OCI-LY7 (cell line): ENCODE results near the gene FHOD3.

Experiments used
- EZH2phosphoT487 ChIP-seq: fragments of 200-600 bp; sonication (generic); IDR thresholded peaks from 2 replicates; pipeline ENCODE4 v1.6.1; 2018; ENCODE audit warnings: low read depth, borderline replicate concordance, mild to moderate bottlenecking, mixed run types, antibody characterized with exemption, low read length, moderate library complexity, mixed read lengths
- TF ChIP-seq, protein P1 (sequence below): fragments of 200-600 bp; sonication (generic); conservative IDR thresholded peaks from 2 replicates; pipeline ENCODE4 v1.5.1; 2014; ENCODE audit warnings: mild to moderate bottlenecking, antibody characterized with exemption, low read length, moderate library complexity, mixed read lengths

DNA sequence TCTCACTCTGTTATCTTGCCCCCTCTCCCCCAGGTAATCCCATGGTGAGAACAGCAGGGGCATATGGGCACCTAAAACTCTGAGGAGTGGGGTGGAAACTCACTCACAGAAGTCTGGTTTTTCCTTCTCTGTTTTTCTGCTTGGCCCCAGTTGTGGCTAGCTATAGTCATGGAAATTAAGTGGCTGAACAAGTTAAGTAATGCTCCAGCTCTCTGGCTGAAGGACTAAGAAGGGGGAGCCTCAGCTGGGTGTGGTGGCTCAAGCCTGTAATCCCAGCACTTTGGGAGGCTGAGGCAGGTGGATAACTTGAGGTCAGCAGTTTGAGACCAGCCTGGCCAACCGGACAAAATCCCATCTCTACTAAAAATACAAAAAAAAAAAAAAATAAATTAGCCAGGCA lies 270.3 kb downstream of the FHOD3 start:
- TF ChIP-seq, protein P1, sequence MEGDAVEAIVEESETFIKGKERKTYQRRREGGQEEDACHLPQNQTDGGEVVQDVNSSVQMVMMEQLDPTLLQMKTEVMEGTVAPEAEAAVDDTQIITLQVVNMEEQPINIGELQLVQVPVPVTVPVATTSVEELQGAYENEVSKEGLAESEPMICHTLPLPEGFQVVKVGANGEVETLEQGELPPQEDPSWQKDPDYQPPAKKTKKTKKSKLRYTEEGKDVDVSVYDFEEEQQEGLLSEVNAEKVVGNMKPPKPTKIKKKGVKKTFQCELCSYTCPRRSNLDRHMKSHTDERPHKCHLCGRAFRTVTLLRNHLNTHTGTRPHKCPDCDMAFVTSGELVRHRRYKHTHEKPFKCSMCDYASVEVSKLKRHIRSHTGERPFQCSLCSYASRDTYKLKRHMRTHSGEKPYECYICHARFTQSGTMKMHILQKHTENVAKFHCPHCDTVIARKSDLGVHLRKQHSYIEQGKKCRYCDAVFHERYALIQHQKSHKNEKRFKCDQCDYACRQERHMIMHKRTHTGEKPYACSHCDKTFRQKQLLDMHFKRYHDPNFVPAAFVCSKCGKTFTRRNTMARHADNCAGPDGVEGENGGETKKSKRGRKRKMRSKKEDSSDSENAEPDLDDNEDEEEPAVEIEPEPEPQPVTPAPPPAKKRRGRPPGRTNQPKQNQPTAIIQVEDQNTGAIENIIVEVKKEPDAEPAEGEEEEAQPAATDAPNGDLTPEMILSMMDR: no peak
- no peak for TF ChIP-seq EZH2phosphoT487
